Endothelial cell of umbilical vein (primary cell): ENCODE measurements around the gene FMNL2. TPM values are rescaled to one million over a fixed set of nuclear protein-coding genes. Genes with fewer than 3 reads are reported as not detected.

Experiments used
- BruUV-seq: library from RNA; stranded (reverse); fragments of 400-500 nt; replicated peaks from 2 replicates; lab custom pipeline; 2021; lab: Mats Ljungman, UMichigan
- CTCF ChIA-PET: fragments of 300-600, 350-600 bp; sonication (Branson Sonifier 250); formaldehyde crosslinking; loops from one replicate; lab custom pipeline; 2021; ENCODE audit warnings: antibody characterized with exemption, inconsistent platforms; lab: Charles Lee
- POLR2A ChIA-PET: fragments of 300-600, 350-600 bp; sonication (Branson Sonifier 250); formaldehyde crosslinking; loops from one replicate; lab custom pipeline; 2021; ENCODE audit warnings: antibody characterized with exemption, inconsistent platforms; lab: Charles Lee
- DNase-seq: peaks from one replicate; pipeline ENCODE4 v3.0.0-alpha.2; 2011; ENCODE audit warnings: low read depth, low spot score
- FAIRE-seq: peaks from 2 replicates; lab custom pipeline; 2011; peaks lifted over from hg19 to GRCh38; lab: Jason Lieb, UNC
- H2AFZ ChIP-seq: 2 replicates; pipeline ENCODE4 v1.6.0; 2012; ENCODE audit warnings: low read depth, low read length, control low read depth, inconsistent platforms
- H3K27ac ChIP-seq: 2 replicates; pipeline ENCODE4 v1.5.1; 2011; ENCODE audit warnings: low read depth, mild to moderate bottlenecking, control low read depth, low read length, moderate library complexity; ENCODE audit not compliant: insufficient read depth
- H3K27me3 ChIP-seq, 2 experiments: 2 replicates each; pipeline versions ENCODE4 v1.6.0 to v1.6.1; 2011; ENCODE audit warnings: low read length in 2 of 2, mixed read lengths in 1 of 2; ENCODE audit not compliant: control insufficient read depth in 2 of 2, insufficient read depth in 2 of 2
- H3K36me3 ChIP-seq, 2 experiments: 2 replicates in 1 of 2; 3 replicates in 1 of 2; pipeline ENCODE4 v1.5.1; 2011; ENCODE audit warnings: low read length in 2 of 2, mild to moderate bottlenecking in 1 of 2, moderate library complexity in 1 of 2; ENCODE audit not compliant: control insufficient read depth in 2 of 2, insufficient read depth in 2 of 2; ENCODE audit errors: extremely low read depth in 1 of 2
- H3K4me1 ChIP-seq: 3 replicates; pipeline ENCODE4 v1.5.1; 2011; ENCODE audit warnings: mild to moderate bottlenecking, low read length; ENCODE audit not compliant: control insufficient read depth, insufficient read depth; ENCODE audit errors: extremely low read depth
- H3K4me2 ChIP-seq: 2 replicates; pipeline ENCODE4 v1.6.1; 2011; ENCODE audit warnings: low read length, control low read depth, mixed read lengths; ENCODE audit not compliant: insufficient read depth
- H3K4me3 ChIP-seq, 3 experiments: fragments of 200-600 bp in 1 of 3; sonication (generic), shearing (Covaris generic) in 1 of 3; replicated peaks in 1 of 3; 2 replicates each; pipeline ENCODE4 v1.5.1; 2011 to 2016; ENCODE audit warnings: control low read depth in 3 of 3, low read length in 3 of 3, mild to moderate bottlenecking in 2 of 3, inconsistent platforms in 1 of 3, low read depth in 1 of 3, moderate library complexity in 1 of 3; ENCODE audit not compliant: insufficient read depth in 1 of 3
- H3K79me2 ChIP-seq: 2 replicates; pipeline ENCODE4 v1.6.0; 2012; ENCODE audit warnings: low read length, inconsistent platforms; ENCODE audit not compliant: control insufficient read depth, insufficient read depth
- H3K9ac ChIP-seq: replicated peaks from 2 replicates; pipeline ENCODE3; 2011; ENCODE audit warnings: low read length, control low read depth; ENCODE audit not compliant: insufficient read depth; ENCODE audit errors: extremely low read depth
- H3K9me1 ChIP-seq: replicated peaks from 3 replicates; pipeline ENCODE4 v1.6.0; 2011; ENCODE audit warnings: mild to moderate bottlenecking, low read length; ENCODE audit not compliant: control insufficient read depth, insufficient read depth; ENCODE audit errors: extremely low read depth
- H3K9me3 ChIP-seq: replicated peaks from 2 replicates; pipeline ENCODE4 v1.5.1; 2012; ENCODE audit warnings: low read length, inconsistent platforms; ENCODE audit not compliant: control insufficient read depth, insufficient read depth
- H4K20me1 ChIP-seq: replicated peaks from 2 replicates; pipeline ENCODE3; 2011; ENCODE audit warnings: mild to moderate bottlenecking, low read length; ENCODE audit not compliant: control insufficient read depth, insufficient read depth; ENCODE audit errors: extremely low read depth
- CTCF ChIP-seq, 2 donors: IDR thresholded peaks; 1 replicate in 1 of 2; 2 replicates in 1 of 2; pipeline ENCODE4 v1.5.1; 2011; ENCODE audit warnings: low read length in 2 of 2, mild to moderate bottlenecking in 2 of 2, moderate library complexity in 2 of 2, control low read depth in 1 of 2, inconsistent platforms in 1 of 2, low read depth in 1 of 2; ENCODE audit not compliant: insufficient read depth in 1 of 2; ENCODE audit errors: extremely low read depth in 1 of 2
- EZH2 ChIP-seq: IDR thresholded peaks from 2 replicates; pipeline ENCODE4 v1.6.1; 2012; ENCODE audit warnings: borderline replicate concordance, low read depth, mild to moderate bottlenecking, moderate library complexity, low read length, inconsistent platforms; ENCODE audit not compliant: severe bottlenecking
- FOS ChIP-seq: IDR thresholded peaks from 2 replicates; pipeline ENCODE4 v1.6.1; 2011; ENCODE audit warnings: mild to moderate bottlenecking, low read length, moderate library complexity, borderline replicate concordance; ENCODE audit not compliant: insufficient read depth
- GATA2 ChIP-seq: IDR thresholded peaks from 2 replicates; pipeline ENCODE4 v1.7.0; 2011; ENCODE audit warnings: low read depth, mild to moderate bottlenecking, moderate library complexity, mixed read lengths, low read length; ENCODE audit not compliant: insufficient read length, insufficient read depth
- JUN ChIP-seq: IDR thresholded peaks from 2 replicates; pipeline ENCODE4 v1.6.1; 2011; ENCODE audit warnings: borderline replicate concordance, low read depth; ENCODE audit not compliant: insufficient read length, insufficient read depth
- MAX ChIP-seq: IDR thresholded peaks from 2 replicates; pipeline ENCODE4 v1.6.1; 2011; ENCODE audit not compliant: insufficient read depth, insufficient read length
- MYC ChIP-seq: IDR thresholded peaks from one replicate; pipeline ENCODE4 v1.6.1; 2011; ENCODE audit warnings: mild to moderate bottlenecking, low read depth, low read length
- POLR2A ChIP-seq: IDR thresholded peaks from 2 replicates; pipeline ENCODE4 v1.6.1; 2012; ENCODE audit warnings: low read depth, mild to moderate bottlenecking, control low read depth, low read length
- POLR2AphosphoS5 ChIP-seq: IDR thresholded peaks from 2 replicates; pipeline ENCODE4 v1.6.1; 2012; ENCODE audit warnings: low read depth, mild to moderate bottlenecking, control low read depth, low read length, moderate library complexity; ENCODE audit not compliant: insufficient read depth
- dilution Hi-C: fragments of 300-500 bp; cut with MboI; formaldehyde crosslinking; loops from one replicate; pipeline ENCODE4 v1.15.0; 2019; ENCODE audit warnings: low sequenced_read_pairs; ENCODE audit not compliant: extremely low pct_ligation_motif_present
- intact Hi-C: fragments of 100-400 bp; cut with micrococcal nuclease; formaldehyde crosslinking; loops from one replicate; pipeline ENCODE4 v1.10.0; 2022
- polyA plus RNA-seq, 4 experiments: library from polyadenylated mRNA; depleted of rRNA in 3 of 4; stranded (reverse) in 3 of 4; unstranded in 1 of 4; fragments of >200 nt; gene quantifications; 2 replicates each; pipeline versions ENCODE4 v1.2.1 to v1.2.3, GENCODE V29; 2011 to 2012; ENCODE audit warnings: missing spikeins in 1 of 4
- total RNA-seq: library from RNA; stranded (reverse); gene quantifications from 2 replicates; pipeline ENCODE4 v1.2.3, GENCODE V29; 2021

The FMNL2 gene
- total and polyA plus RNA-seq, 2 donors (not counting 3 experiments of a cell fraction or from before 2014, with no cell fraction given): 8.3 to 28.0 TPM

- dilution Hi-C loops (no loop called here), intact Hi-C loops (no loop called here)
- Histone ChIP-seq H4K20me1 (no peaks in the 10 kb centered on the region), H3K36me3 (no peaks in the 10 kb centered on the region), H3K4me2 (no peak overlapping the region), H3K27me3 (no peaks in the 10 kb centered on the region), H3K9ac (no peak overlapping the region), H3K4me3 (no peak overlapping the region), H3K4me1 (no peaks in the 10 kb centered on the region), H3K27ac (no peak overlapping the region), H2AFZ (no peak overlapping the region), H3K79me2 (peaks cover 3% of the 10 kb centered on the region), H3K9me3 (no peaks in the 10 kb centered on the region), H3K9me1 (peaks cover 2% of the 10 kb centered on the region)
- DNase-seq (no peak), FAIRE-seq (no peak)
- TF ChIP-seq FOS (no peak), JUN (no peak), POLR2A (no peak), POLR2AphosphoS5 (no peak), CTCF (IDR thresholded peaks at IDR 0.05; ENCODE audit: extremely low read depth in 1 of 2, insufficient read depth in 1 of 2, low read depth in 1 of 2, low read length in 2 of 2) (no peak), MYC (no peak), EZH2 (no peak), MAX (no peak), GATA2 (no peak)
- CTCF ChIA-PET: no interaction called here
- no TSS peak for BruUV-seq
- POLR2A ChIA-PET: no interaction called here
These were observed 153.1 kb downstream of the FMNL2 start for GRCh38 chr2:152488075-152488474.
